ENCODE results near the gene H2AZ2.
"Not testable (repeated sequence)": the region's sequence is repeated elsewhere in the genome, so short reads cannot be mapped to it uniquely, and the experiment has no call there.

The H2AZ2 gene

GRCh38 chr7:44870780-44871179 lies 22.9 kb upstream of the H2AZ2 start:
- DNase-seq (ENCODE audit: low read depth in 3 of 3) = not testable (repeated sequence)

- DNase-seq (ENCODE audit: low read depth in 3 of 3) = not testable (repeated sequence)
These were observed 22.4 kb upstream of the H2AZ2 start for GRCh38 chr7:44870336-44870735.

- DNase-seq (ENCODE audit: low read depth in 3 of 3) = peak in 1 of 3 donors; percentile 25
These were observed 19.4 kb upstream of the H2AZ2 start for GRCh38 chr7:44867073-44867995.

- DNase-seq (ENCODE audit: low read depth in 3 of 3) = not testable (repeated sequence)
These were observed 14.1 kb upstream of the H2AZ2 start for GRCh38 chr7:44861949-44862348.

- DNase-seq (ENCODE audit: low read depth in 3 of 3) = no peak
These were observed 10.3 kb upstream of the H2AZ2 start for GRCh38 chr7:44858161-44858560.

- no peak for DNase-seq (ENCODE audit: low read depth in 3 of 3)
These were observed 6.9 kb upstream of the H2AZ2 start for GRCh38 chr7:44854644-44855364.

GRCh38 chr7:44853391-44853790 lies 5.5 kb upstream of the H2AZ2 start:
- DNase-seq (ENCODE audit: low read depth in 3 of 3) = peak in 1 of 3 donors; percentile 21

- no peak for DNase-seq (ENCODE audit: low read depth in 3 of 3)
These were observed 4.7 kb upstream of the H2AZ2 start for GRCh38 chr7:44852590-44852989.

- no peak for DNase-seq (ENCODE audit: low read depth in 3 of 3)
These were observed 2.1 kb upstream of the H2AZ2 start for GRCh38 chr7:44849885-44850544.

- DNase-seq (ENCODE audit: low read depth in 3 of 3) = no peak
These were observed 1.5 kb upstream of the H2AZ2 start for GRCh38 chr7:44849259-44849884.

GRCh38 chr7:44847509-44847919 lies 373 bp downstream of the H2AZ2 start:
- peak; percentile 69 to 83 (median 79) for DNase-seq (ENCODE audit: low read depth in 3 of 3)

GRCh38 chr7:44846816-44847508 lies 925 bp downstream of the H2AZ2 start:
- no peak for DNase-seq (ENCODE audit: low read depth in 3 of 3)

GRCh38 chr7:44846390-44846789 lies 1.5 kb downstream of the H2AZ2 start:
- not testable (repeated sequence) for DNase-seq (ENCODE audit: low read depth in 3 of 3)

GRCh38 chr7:44845451-44845850 lies 2.4 kb downstream of the H2AZ2 start:
- no peak for DNase-seq (ENCODE audit: low read depth in 3 of 3)

- DNase-seq (ENCODE audit: low read depth in 3 of 3) = not testable (repeated sequence)
These were observed 4.4 kb downstream of the H2AZ2 start for GRCh38 chr7:44843440-44843839.

- DNase-seq (ENCODE audit: low read depth in 3 of 3) = not testable (repeated sequence)
These were observed 5.2 kb downstream of the H2AZ2 start for GRCh38 chr7:44842675-44843074.

GRCh38 chr7:44838751-44839150 lies 9.1 kb downstream of the H2AZ2 start:
- DNase-seq (ENCODE audit: low read depth in 3 of 3) = no peak

- no peak for DNase-seq (ENCODE audit: low read depth in 3 of 3)
These were observed 20.3 kb downstream of the H2AZ2 start for GRCh38 chr7:44827567-44827966.

- DNase-seq (ENCODE audit: low read depth in 3 of 3) = no peak
These were observed 22.9 kb downstream of the H2AZ2 start for GRCh38 chr7:44824894-44825526.

GRCh38 chr7:44823255-44823781 lies 24.6 kb downstream of the H2AZ2 start:
- DNase-seq (ENCODE audit: low read depth in 3 of 3) = no peak

Measured in stimulated activated CD4-positive, alpha-beta T cell treated with anti-CD3 and anti-CD28 coated beads, TNF-alpha, amount 100 ng/mL, for 48 hours (primary cell).